NCI-H1436 treated with DMSO at 0.1 percent for 48 hours (cell line): ENCODE measurements around the gene HNRNPK.
A peak's percentile ranks its signal among the peaks of the same experiment; 100 is the strongest.

Experiments used
- DNase-seq: peaks from one replicate; lab custom pipeline; 2025; lab: John Stamatoyannopoulos, UW

Gene HNRNPK

DNA sequence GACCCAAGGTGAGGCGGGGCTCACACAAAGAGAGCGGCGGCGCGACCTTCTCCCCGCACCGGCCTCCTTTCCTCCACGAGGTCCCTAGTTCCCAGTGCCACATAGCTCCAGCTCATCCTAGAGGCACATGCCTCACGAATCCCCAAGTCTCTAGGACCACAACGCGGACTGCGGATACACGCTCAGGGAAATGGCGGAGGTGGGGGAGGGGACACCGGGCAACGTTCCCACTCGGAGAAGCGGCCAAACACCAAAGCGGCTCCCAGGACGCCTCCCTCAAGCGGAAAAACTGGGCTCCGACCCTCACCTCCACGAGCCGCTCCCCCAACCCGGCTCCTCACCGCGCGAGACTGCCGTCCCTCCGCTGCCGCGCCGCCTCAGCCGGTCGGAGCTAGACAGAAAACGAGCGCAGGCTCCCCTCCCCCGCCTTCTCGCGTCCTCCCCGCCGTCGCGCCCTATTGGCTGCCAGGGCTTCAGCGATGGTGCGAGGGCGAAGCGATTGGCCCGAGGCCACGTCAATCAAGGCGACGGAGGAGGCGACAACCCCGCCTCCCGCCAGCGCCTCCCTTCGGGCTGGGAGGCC is at the start of gene HNRNPK:
HNRNPK (minus strand) TSS at position 404 of the 583 bp plus-strand sequence. CDS start 1,963 bp downstream, outside the sequence.
- peak; percentile 91 for DNase-seq

DNA sequence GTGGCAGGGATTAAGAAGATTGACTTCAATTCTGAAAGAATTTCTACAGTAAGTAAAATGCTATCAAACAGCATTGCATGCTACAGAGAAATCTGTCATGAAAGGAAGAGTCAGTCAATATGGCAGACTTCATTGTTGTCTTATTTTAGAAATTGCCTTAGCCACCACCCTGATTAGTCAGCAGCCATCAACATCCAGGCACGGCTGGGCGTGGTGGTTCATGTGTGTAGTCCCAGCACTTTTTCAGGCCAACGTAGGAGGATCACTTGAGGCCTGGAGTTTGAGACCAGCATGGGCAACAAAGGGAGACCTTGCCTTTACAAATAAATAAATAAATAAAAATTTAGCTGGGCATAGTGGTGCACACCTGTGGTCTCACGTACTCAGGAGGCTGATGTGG is 47.2 kb upstream of the HNRNPK start:
- DNase-seq = no peak

DNA sequence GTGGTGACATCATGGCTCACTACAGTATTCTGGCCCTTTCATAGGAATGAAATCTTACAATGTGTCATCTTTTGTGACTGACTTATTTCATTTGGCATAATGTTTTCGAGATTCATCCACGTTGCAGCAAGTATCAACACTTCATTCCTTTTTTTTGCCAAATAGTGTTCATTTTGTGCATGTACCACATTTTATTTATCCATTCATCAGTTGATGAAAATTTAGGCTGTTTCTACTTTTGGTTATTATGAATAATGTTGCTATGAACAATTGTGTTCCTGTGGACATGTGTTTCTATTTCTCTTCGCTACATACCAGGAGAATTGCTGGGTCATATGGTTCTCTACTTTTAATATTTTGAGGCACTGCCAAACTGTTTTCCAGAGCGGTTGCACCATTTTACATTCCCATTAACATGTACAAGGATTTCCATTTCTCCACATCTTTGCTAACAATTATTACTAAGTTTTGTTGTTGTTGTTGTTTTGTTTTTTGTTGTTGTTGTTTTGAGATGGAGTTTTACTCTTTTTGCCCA is 44.1 kb upstream of the HNRNPK start:
- DNase-seq = no peak

DNA sequence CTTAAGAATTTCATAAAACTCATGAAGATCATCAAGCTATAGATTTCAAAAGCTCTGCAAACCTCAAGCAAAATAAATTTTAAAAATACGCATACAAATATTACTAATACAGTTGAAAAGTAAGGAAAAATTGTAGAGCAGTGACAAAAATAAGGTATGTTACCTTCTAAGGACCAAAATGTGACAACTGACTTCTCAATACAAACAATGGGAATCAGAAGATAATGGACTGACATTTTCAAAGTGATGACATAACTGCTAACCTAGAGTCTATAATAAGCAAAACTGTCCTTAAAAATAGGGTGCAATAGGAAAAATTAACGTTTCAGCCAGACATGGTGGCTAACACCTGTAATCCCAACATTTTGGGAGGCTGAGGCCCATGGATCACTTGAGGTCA is 27.6 kb upstream of the HNRNPK start:
- DNase-seq = no peak

DNA sequence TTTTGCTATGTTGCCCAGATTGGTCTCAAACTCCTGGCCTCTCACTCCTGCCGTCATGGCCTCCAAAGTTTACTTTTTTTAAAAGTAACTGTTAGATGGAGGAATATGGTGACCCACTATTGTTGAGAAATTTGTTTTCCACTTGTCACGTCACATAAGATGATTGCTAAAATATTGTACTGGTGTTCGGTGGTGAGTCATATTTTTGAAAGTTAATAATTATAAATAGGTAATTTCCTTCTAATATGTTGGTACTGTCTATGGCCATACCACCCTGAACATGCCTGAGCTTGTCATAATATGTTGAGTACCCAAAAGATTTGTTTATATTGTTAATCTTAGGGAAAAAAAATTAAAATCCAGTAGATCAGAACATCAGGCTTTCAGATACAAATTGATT is 23.2 kb upstream of the HNRNPK start:
- no peak for DNase-seq

DNA sequence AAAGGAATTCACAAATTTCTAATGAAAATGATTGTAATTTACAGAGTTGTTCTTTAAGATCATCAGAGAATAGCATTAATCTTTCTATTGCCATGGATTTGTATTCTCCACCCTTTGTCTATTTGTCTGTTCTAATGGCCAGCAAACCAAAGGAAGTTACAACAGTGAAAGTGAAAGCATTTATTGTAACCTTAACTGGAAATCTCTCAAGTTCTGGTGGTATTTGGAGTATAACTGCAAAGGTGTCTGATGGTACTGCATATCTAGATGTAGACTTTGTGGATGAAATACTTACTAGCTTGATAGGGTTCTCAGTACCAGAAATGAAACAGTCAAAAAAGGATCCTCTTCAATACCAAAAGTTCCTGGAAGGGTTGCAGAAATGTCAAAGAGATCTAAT is 22.3 kb upstream of the HNRNPK start:
- no peak for DNase-seq

DNA sequence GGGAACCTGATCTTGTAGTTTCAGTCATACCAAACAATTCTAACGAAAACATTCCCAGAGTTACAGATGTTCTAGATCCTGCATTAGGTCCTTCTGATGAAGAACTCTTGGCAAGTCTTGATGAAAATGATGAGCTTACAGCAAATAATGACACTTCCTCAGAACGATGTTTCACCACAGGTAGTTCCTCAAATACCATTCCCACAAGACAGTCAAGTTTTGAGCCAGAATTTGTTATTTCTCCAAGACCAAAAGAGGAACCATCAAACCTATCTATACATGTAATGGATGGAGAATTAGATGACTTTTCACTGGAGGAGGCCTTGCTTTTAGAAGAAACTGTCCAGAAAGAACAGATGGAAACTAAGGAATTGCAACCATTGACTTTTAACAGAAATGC is 21.6 kb upstream of the HNRNPK start:
- DNase-seq = no peak

DNA sequence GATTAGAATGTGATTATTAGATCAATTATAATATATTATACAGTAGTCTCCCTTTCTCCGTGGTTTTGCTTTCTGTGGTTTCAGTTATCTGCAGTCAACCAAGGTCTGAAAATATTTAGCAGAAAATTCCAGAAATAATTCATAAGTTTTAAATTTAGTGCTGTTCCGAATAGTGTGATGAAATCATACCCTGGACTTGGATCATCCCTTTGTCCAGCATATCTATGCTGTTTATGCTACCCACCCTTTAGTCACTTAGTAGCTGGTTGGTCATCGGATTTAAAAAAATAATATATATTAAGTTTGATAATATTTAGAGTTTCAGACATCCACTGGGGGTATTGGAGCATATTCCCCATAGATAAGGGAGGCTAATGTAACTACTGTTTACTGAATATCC is 20.2 kb upstream of the HNRNPK start:
- no peak for DNase-seq

DNA sequence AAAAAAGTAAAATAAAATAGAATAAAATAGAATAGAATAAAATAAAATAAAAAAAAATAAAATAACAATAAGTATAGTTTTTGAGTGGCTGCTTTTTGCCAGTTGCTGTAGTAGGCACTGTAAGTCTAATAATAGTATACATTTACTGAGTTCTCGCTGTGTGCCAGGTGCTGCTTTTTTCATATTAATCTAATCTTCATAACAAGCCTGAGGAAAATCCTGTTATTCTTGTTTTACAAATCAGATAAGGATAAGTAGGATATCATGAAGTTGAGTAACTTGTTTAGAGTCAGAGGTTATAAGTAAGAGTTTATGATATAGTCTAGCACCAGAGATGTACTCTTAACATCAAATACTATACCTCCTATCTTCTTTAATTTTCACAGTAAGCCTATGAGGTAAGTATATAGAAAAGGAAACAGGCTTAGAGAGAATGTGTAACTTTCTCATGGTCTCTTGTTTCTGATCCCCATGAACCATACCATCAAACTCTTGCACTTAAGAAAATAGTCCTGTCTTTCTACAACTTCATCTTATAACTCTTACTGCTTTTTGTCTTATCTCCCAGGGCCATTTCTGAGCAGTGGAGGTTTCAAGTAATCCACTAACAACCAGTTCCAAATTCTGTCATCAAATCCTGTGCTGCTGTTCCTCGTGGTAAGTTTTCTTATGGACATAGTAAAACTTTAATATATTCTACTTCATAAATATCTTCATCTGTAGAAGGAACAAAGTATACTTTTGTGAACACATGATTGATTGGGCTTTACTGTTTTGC is 19.3 kb upstream of the HNRNPK start:
- DNase-seq = no peak

DNA sequence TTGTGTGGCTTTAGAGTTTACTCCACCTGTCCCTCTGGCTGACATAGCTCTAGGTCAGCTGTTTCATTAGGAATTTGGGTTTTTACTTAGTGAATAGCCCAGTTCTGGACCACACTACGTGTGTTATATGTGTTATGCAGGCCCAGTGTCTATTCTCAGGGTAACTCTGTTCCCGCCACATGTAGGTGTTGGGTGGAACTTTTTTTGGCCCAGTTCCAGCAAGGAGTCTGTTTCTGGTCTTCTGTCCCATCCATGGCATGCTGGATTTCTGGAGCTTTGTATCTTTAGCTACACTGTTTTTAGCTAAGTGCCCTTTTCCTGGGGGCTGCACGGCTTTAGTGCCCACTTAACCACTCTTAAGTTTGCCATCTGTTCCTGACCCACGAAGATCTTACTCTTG is 16.1 kb upstream of the HNRNPK start:
- no peak for DNase-seq

DNA sequence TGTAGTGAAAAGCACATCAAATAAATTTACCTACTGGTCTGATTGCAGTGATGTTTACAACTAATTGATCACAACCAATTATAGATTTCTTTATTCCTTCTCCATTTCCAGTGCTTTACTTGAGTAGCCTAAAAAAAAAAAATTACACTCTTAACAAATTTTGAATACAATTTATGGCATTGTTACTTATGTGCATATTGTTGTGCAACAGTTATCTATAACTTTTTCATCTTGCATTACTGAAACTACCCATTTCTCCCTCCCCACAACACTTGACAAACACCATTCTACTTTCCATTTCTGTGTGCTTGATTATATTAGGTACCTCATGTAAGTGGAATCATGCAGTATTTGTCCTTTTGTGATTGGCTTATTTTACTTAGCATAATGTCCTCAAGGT is 12.9 kb upstream of the HNRNPK start:
- DNase-seq = no peak

DNA sequence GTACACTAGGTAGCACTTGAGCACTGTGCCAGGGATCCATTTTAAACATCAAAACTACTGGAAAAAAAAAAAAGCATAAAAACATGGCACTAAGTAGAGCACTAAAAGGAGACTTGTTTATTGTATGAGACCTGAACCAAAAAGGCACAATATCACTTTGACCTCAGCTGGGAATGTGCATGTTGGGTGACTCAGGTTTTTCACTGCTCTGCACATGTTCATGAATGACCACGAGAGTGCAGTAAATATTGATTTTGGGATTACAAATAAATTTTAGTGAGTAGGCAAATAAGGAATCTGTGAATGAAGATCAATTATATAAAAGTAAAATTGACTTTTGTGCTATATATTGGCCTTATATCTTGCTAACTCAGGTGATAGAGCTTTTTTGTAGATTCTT is 12.4 kb upstream of the HNRNPK start:
- no peak for DNase-seq

DNA sequence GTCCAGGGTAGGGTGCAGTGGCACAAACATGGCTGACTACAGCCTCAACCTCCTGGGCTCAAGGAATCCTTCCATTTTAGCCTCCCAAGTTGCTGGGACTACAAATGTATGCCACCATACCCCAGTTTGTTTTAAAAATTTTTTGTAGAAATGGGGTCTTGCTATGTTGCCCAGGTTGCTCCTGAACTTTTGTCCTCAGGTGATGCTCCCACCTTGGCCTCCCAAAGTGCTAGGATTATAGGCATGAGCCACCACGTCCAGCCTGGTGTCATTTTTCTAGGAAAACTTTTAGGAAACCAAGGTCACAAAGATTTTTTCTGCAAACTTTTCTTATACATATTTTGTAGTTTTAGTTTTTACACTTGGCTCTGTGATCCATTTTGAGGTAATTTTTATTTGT is 11.3 kb upstream of the HNRNPK start:
- no peak for DNase-seq

DNA sequence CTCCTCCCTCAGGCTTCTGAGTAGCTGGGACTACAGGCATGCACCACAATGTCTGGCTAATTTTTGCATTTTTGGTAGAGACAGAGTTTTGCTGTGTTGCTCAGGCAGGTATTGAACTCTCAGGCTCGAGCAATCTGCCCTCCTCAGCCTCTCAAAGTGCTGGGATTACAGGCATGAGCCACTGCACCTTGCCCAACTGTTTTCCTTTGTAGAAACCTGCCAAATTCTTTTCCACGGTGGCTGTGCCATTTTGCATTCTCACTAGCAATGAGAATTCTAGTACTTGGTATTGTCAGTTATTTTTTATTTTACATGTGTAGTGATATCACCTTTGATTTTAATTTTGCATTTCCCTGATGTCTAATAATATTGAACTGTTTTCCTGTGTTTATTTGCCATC is 8.4 kb upstream of the HNRNPK start:
- DNase-seq = no peak

DNA sequence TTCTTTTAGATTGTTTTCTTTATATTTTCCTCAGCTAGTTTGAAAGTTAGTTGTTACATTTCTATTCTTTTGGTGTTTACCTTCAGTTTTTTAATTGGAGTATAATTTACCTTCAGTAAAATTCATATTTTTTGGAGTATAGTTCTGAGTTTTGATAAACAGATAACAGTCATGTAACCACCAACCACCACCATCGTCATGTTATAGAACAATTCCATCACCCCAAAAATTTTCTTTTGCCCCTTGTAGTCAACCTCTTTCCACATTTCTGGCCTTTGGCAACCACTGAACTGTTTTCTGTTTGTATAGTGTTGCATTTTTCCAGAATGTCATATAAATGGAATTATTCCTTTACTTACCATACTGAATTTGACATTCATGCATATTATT is 7.4 kb upstream of the HNRNPK start:
- no peak for DNase-seq

DNA sequence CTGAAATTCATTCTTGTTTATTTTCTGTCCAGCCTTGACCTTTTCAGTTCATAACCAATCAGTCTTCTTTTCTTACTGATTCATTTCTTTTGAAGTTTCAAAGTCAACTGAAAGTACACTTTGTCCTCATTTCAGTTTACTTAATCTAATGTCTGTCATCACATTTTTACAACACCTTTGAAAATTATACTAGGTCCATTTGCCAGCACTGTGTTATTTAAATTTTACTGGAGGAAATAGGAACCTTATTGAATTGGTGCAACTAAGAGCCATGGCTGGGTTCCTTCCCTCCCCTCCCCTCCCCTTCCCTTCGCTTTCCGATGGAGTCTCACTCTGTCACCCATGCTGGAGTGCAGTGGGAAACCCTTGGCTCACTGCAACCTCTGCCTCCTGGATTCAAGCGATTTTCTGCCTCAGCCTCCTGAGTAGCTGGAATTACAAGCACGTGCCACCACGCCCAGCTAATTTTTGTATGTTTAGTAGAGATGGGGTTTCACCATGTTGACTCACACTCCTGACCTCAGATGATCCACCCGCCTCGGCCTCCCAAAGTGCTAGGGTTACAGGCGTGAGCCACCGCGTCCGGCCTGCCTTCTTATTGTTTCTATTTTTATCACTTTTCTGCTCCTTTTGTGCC is 6.9 kb upstream of the HNRNPK start:
- no peak for DNase-seq

DNA sequence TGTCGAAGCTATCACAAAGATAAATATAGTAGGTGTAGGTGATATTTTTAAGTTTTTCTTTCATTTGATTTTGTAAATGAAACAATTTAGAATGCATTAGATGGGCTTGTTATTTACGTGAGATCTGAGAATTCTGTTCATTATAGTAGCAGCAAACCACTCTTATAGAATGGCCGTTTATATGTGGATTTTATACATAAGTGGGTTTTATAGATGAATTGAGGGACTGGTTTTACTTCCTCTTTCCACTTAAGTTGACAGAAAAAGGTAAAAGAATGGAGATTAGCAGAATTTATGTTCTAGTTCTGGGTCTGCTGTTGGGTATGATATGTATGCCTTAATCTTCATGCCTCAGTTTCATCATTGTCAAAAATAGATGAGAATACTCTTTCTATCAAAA is 6.2 kb upstream of the HNRNPK start:
- no peak for DNase-seq

DNA sequence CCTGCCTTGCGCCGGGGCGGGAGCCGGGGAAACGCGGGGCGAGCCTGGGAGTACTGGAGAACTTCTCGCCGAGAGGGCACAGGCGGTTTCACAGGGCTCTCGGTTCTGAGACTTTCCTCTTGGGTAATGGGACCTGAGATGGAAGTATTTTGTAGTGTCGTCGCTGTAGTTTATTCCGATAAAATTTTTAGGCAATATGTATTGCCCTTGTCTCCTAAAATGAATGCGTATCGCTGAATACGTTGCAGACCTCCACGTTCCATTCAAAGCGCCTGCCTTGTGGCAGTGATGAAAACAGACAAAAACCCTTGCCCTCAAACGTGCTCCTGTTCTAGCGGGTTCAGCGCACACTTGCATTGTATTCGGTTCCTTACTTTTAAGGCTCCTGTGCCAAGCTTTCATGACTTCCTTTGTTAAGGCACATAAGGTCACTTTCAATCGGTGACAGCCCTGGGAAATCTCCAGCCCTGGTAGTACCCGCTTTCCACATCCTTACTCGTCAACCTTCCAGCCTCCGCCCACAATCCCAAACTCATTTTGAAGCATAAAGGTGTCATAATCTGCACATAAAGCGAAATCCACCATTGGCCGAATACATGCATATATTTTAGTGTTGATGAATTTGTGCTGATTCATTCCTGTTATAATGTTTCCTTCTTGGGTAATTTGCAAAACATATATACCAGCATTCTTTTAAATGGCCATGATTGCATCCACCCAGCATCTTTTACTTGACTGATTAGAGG is 1.3 kb upstream of the HNRNPK start:
- peak; percentile 63 for DNase-seq

DNA sequence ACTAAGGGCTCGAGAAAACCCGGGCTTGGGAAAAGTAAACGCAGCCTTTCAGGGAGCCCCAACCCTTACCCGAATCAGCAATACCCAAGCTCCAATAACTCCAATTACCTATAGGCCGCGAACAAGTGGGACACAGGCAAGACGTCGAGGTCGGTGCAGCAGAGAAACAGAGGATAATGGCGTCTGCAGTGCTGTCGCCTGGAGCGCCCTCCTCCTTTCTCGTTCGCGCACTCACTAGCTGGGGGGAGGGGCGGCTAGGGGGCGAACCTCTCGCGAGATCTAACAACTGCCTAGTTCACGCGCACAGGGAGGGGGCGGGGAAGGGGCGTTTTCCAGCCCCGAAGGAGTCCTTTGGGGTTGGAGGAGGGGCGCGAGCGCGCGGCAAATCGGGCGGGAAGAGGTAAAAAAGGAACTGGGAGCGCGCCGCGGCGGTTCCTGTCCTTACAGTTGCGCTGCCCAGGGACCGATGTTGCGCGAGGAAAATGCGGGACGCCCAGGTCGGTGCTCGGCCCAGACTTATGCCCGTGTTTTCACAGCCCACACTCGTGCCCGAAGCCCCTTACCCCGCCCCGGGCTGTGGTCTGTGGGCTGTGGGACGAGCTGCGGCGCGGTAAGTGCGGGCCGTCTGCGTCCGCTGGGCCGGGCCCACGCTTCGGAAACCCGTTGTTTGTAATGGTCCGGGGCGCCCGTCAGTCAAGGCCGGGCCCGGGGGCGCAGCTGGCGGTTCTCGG is 545 bp upstream of the HNRNPK start, which contains the start of gene RMI1:
RMI1 (plus strand) TSS at position 411 of the 731 bp plus-strand sequence. CDS start 20,182 bp downstream, outside the sequence.
- DNase-seq = peak; percentile 91

DNA sequence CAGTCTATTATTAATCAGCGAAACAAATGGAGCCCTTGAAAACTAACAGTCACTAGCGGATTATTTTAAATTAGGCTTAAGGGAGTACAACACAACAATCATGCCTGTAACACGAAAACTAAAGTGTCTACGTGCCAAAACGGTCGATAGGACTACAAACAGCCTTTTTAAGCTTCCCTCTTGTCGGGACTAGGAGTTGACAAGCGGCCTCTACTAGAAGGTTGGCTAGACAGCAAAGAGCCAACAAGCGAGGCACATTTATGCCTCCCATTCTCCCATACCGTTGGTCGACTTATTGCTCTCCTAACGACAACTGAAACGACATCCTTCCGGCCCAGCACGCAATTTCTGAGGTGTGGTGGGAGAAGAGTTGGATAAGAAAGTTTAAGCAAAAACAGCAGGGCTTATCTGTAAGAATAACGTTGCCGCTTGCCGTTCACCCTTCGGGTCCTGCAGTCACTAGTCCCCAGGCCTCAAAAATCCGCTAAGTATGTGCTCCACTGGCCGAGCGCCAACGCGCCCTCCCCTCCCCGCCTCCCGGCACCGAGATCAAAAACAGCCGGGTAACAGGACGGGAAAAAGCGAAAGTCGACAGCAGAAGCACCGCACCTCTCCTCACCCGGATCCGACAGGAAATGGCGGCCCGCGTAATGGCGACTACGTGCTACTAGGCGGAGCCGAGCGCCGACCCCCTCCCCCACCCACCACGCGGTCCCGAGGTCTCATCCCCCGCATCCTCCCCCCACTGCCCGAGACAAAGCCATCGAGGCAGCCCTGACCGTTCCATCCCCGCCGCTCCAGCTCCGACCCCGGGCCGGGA is 813 bp downstream of the HNRNPK start:
- DNase-seq = peak; percentile 43

DNA sequence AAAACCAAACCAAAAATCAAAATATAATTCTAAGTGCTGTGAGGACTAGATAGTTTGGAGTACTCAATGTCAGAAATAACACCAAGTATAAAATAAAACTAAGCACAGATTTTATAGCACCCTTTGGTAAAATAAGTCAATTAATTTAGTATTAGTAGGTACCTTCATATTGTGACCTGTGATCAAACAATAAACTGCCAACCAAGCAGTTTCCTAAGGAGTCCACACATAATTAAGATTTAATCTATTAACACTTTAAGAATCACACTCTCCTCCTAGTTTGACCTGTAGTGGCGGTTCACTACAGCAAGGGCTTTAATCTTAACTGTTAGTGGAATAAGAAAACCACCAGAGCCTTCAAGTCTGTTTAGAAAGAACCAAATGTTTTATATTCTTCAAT is 2.8 kb downstream of the HNRNPK start:
- no peak for DNase-seq
